A673 (cell line): ENCODE measurements around the gene EPHA4. TPM values are rescaled to one million over a fixed set of nuclear protein-coding genes. Genes with fewer than 3 reads are reported as not detected.

Source experiments
- BruUV-seq: library from RNA; stranded (reverse); fragments of 400-500 nt; replicated peaks from 2 replicates; lab custom pipeline; 2021; lab: Mats Ljungman, UMichigan
- CTCF ChIA-PET: fragments of 300-600 bp; sonication (Branson Sonifier 250); formaldehyde crosslinking; loops from one replicate; lab custom pipeline; 2022; ENCODE audit warnings: antibody characterized with exemption; lab: Charles Lee
- POLR2A ChIA-PET: fragments of 300-600 bp; sonication (Branson Sonifier 250); formaldehyde crosslinking; loops from one replicate; lab custom pipeline; 2022; ENCODE audit warnings: antibody characterized with exemption; ENCODE audit not compliant: low non-redundant PET; lab: Charles Lee
- DNase-seq: peaks from one replicate; pipeline ENCODE4 v3.0.0-alpha.2; 2015; ENCODE audit warnings: low spot score
- H3K27ac ChIP-seq: fragments of 200-600 bp; sonication (generic); 2 replicates; pipeline ENCODE4 v1.5.1; 2016; ENCODE audit warnings: mixed run types, low read depth, mild to moderate bottlenecking, mixed read lengths, antibody characterized with exemption, low read length; ENCODE audit not compliant: poor library complexity, severe bottlenecking
- H3K27me3 ChIP-seq: fragments of 200-600 bp; sonication (generic); replicated peaks from 2 replicates; pipeline ENCODE4 v1.6.1; 2017; ENCODE audit warnings: mixed run types, low read depth, mild to moderate bottlenecking, mixed read lengths, antibody characterized with exemption, low read length; ENCODE audit not compliant: insufficient read depth, poor library complexity
- H3K36me3 ChIP-seq: fragments of 200-600 bp; sonication (generic); 2 replicates; pipeline ENCODE4 v1.6.1; 2016; ENCODE audit warnings: mixed run types, mild to moderate bottlenecking, mixed read lengths, antibody characterized with exemption, low read length; ENCODE audit not compliant: insufficient read depth, poor library complexity, severe bottlenecking
- H3K4me1 ChIP-seq: fragments of 200-600 bp; sonication (generic); 2 replicates; pipeline ENCODE4 v1.6.1; 2017; ENCODE audit warnings: mixed run types, mild to moderate bottlenecking, mixed read lengths, antibody characterized with exemption, low read length; ENCODE audit not compliant: insufficient read depth, poor library complexity, severe bottlenecking
- H3K4me3 ChIP-seq: fragments of 200-600 bp; sonication (generic); 2 replicates; pipeline ENCODE4 v1.5.1; 2016; ENCODE audit warnings: low read depth, mixed run types, mild to moderate bottlenecking, mixed read lengths, low read length; ENCODE audit not compliant: poor library complexity, severe bottlenecking
- H3K9me3 ChIP-seq: fragments of 200-600 bp; sonication (generic); 2 replicates; pipeline ENCODE4 v1.6.1; 2016; ENCODE audit warnings: mixed run types, low read depth, mild to moderate bottlenecking, mixed read lengths, antibody characterized with exemption, low read length; ENCODE audit not compliant: poor library complexity, severe bottlenecking
- EZH2 ChIP-seq: fragments of 200-600 bp; sonication (generic); IDR thresholded peaks from 2 replicates; pipeline ENCODE4 v1.6.1; 2017; ENCODE audit warnings: borderline replicate concordance, low read depth, mild to moderate bottlenecking, mixed read lengths, antibody characterized with exemption, low read length; ENCODE audit not compliant: poor library complexity, severe bottlenecking
- intact Hi-C: fragments of 100-400 bp; cut with micrococcal nuclease; formaldehyde crosslinking; loops from one replicate; pipeline ENCODE4 v1.10.0; 2022; ENCODE audit not compliant: unreplicated experiment
- total RNA-seq: library from RNA; stranded (reverse); gene quantifications from 2 replicates; pipeline ENCODE4 v1.2.3, GENCODE V29; 2021
- TF ChIP-seq, protein P1 (sequence below): fragments of 300-800, 200-600 bp; sonication (generic); conservative IDR thresholded peaks from 2 replicates; pipeline ENCODE4 v1.5.1; 2017; ENCODE audit warnings: low read depth, mild to moderate bottlenecking, antibody characterized with exemption, low read length, moderate library complexity, mixed read lengths

Gene EPHA4
- total RNA-seq, 1 experiment from 2014 or later: 39.5 TPM

DNA sequence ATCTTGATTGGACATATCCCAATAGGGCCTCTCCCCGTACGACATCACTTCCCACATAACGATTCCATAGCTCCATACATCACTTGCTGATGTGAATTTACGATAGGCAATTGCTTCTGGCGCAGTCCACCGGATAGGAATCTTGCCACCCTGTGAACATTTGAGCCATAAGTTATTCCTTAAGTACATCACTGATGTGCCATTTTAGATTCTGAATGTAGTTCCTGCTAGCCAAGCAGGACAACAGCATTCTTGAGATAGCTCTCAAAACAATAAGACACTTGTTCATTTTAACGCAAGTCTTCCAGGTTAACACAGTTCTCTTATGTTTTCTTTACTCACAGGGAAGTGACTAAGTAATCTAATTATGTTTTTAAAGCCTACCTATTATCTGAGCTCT, 138.0 kb downstream of the EPHA4 start:
- H3K27me3 ChIP-seq: no peaks in the 10 kb centered on the region
- DNase-seq: no peak
- no peaks in the 10 kb centered on the region for H3K9me3 ChIP-seq
- POLR2A ChIA-PET: no interaction called here
- TF ChIP-seq EZH2: no peak
- TF ChIP-seq, protein P1, sequence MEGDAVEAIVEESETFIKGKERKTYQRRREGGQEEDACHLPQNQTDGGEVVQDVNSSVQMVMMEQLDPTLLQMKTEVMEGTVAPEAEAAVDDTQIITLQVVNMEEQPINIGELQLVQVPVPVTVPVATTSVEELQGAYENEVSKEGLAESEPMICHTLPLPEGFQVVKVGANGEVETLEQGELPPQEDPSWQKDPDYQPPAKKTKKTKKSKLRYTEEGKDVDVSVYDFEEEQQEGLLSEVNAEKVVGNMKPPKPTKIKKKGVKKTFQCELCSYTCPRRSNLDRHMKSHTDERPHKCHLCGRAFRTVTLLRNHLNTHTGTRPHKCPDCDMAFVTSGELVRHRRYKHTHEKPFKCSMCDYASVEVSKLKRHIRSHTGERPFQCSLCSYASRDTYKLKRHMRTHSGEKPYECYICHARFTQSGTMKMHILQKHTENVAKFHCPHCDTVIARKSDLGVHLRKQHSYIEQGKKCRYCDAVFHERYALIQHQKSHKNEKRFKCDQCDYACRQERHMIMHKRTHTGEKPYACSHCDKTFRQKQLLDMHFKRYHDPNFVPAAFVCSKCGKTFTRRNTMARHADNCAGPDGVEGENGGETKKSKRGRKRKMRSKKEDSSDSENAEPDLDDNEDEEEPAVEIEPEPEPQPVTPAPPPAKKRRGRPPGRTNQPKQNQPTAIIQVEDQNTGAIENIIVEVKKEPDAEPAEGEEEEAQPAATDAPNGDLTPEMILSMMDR: no peak
- no peaks in the 10 kb centered on the region for H3K4me1 ChIP-seq
- intact Hi-C loops: no loop called here
- no TSS peak for BruUV-seq
- H3K4me3 ChIP-seq: no peak overlapping the region
- H3K36me3 ChIP-seq: peaks cover 9% of the 10 kb centered on the region
- H3K27ac ChIP-seq: no peak overlapping the region
- CTCF ChIA-PET: no interaction called here

DNA sequence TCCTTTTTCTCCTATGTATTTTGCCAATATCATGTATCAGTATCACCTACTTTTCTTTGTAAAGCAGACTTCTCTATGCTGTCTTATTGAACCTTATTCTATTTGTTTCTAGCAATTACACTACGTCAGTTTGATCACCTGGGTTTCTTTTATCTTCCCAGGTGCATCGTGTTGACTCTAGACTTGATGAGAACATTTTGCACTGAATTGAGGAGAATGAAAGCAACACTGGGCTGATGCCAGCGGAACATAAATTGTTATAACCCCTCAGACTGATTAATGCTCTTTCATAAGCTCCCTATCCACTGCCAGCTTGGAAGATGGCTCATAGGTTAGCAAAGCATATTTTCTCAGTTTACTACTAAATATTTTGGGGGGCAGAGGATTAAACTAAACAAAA, 140.6 kb downstream of the EPHA4 start:
- DNase-seq: no peak
- ChIA-PET CTCF (no interaction called here), POLR2A (no interaction called here)
- Histone ChIP-seq H3K4me1 (no peaks in the 10 kb centered on the region), H3K9me3 (no peaks in the 10 kb centered on the region), H3K4me3 (no peak overlapping the region), H3K27ac (no peak overlapping the region), H3K27me3 (no peaks in the 10 kb centered on the region), H3K36me3 (peaks cover 12% of the 10 kb centered on the region)
- TF ChIP-seq, protein P1: no peak
- no peak for TF ChIP-seq EZH2
- BruUV-seq: no TSS peak
- intact Hi-C loops: no loop called here

DNA sequence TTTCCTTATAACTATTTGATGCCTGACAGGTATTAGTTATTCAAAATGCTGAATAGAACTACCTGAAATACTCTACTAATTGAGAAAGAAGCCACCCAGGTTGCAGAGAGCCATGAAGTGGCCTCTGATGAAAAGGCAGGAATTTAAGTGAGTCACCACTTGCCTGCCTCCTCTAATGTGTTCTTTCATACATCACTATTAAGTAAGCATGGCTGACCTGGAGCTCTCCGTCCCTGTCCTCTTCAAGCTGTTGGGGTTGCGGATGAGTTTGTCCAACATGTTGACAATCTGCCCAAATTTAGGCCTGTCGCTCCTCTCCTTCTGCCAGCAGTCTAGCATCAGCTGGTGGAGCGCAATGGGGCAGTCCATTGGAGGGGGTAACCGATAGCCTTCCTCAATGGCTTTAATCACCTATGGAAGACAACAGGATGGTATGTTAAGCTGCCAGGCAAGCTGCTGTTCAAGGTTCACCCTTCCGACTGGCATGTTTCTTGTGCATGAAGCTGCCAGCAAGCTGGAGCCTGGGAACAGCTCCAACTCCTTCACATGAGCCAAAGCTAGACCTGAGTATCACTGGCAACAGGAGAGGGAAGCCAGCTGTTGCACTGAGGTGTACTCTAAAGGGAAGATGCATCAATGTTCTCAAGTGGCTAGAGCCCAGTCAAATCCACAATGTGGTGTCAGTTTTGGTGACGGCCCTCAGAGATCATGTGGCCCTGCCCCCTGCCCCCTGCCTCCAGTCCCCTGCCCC, 142.2 kb downstream of the EPHA4 start:
- BruUV-seq: no TSS peak
- no peak for TF ChIP-seq EZH2
- no peaks in the 10 kb centered on the region for H3K27me3 ChIP-seq
- H3K4me1 ChIP-seq: no peaks in the 10 kb centered on the region
- peaks cover 16% of the 10 kb centered on the region for H3K36me3 ChIP-seq
- H3K27ac ChIP-seq: no peak overlapping the region
- CTCF ChIA-PET: no interaction called here
- H3K4me3 ChIP-seq: no peak overlapping the region
- intact Hi-C loops: no loop called here
- no peaks in the 10 kb centered on the region for H3K9me3 ChIP-seq
- DNase-seq: no peak
- POLR2A ChIA-PET: no interaction called here

DNA sequence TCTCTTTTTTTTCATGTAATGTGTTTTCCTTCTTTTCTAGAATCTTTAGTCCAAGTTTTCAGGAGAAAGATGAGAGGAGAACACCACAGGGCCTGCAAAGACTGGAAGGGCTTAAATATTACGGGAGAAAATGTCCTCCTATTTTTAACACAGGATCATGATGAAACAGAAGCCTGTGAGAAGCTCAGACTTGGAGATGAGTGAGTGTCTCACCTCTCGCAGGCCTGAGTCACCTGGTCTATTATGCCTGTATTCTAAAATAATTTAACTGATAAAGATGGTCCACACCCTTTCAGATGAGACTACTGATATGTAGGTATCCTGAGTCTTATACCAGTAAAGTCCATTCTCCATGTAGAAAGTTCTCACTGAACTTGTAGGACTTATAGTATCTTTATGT, 143.2 kb downstream of the EPHA4 start:
- intact Hi-C loops: no loop called here
- POLR2A ChIA-PET: no interaction called here
- H3K36me3 ChIP-seq: peaks cover 16% of the 10 kb centered on the region

More for the DNA sequence above, 143.2 kb downstream of the EPHA4 start:
- TF ChIP-seq, protein P1: no peak
- TF ChIP-seq EZH2: no peak
- Histone ChIP-seq H3K27ac (no peak overlapping the region), H3K4me3 (no peak overlapping the region), H3K27me3 (no peaks in the 10 kb centered on the region), H3K9me3 (no peaks in the 10 kb centered on the region), H3K4me1 (no peaks in the 10 kb centered on the region)
- CTCF ChIA-PET: no interaction called here
- DNase-seq: no peak
- BruUV-seq: no TSS peak
